K562 (cell line): ENCODE data around the gene KRTAP10-6. TPM values are rescaled to one million over a fixed set of nuclear protein-coding genes. Genes with fewer than 3 reads are reported as not detected.

ENCODE experiments used
- ARID1B ChIP-seq: fragments of 450-650 bp; IDR thresholded peaks from 2 replicates; pipeline ENCODE4 v1.6.1; 2016; ENCODE audit warnings: antibody characterized with exemption, mild to moderate bottlenecking, inconsistent platforms
- ARNT ChIP-seq, 2 experiments: fragments of 450-650 bp; IDR thresholded peaks; 2 replicates each; pipeline ENCODE4 v1.6.1; 2016; ENCODE audit warnings: mild to moderate bottlenecking in 1 of 2
- CUX1 ChIP-seq: fragments of 200-800 bp; sonication (Bioruptor generic); IDR thresholded peaks from 2 replicates; pipeline ENCODE4 v1.6.1; 2016; ENCODE audit warnings: missing genetic modification characterization, missing compliant biosample characterization
- E2F3 ChIP-seq: fragments of 250-450 bp; sonication (Bioruptor Pico); IDR thresholded peaks from 2 replicates; pipeline ENCODE4 v1.4.0; 2020; ENCODE audit warnings: mild to moderate bottlenecking
- E2F6 ChIP-seq, 2 experiments: IDR thresholded peaks; 2 replicates each; pipeline ENCODE4 v1.6.1; 2011; ENCODE audit warnings: borderline replicate concordance in 1 of 2, control low read depth in 1 of 2, low read depth in 1 of 2, low read length in 1 of 2, mild to moderate bottlenecking in 1 of 2, mixed read lengths in 1 of 2, moderate library complexity in 1 of 2; ENCODE audit not compliant: insufficient read depth in 1 of 2, insufficient read length in 1 of 2, poor library complexity in 1 of 2, severe bottlenecking in 1 of 2; ENCODE audit errors: extremely low read depth in 1 of 2
- MTA1 ChIP-seq: fragments of 450-650 bp; IDR thresholded peaks from 2 replicates; pipeline ENCODE4 v1.6.1; 2017; ENCODE audit warnings: borderline replicate concordance
- NCOA6 ChIP-seq: fragments of 450-650 bp; IDR thresholded peaks from 2 replicates; pipeline ENCODE4 v1.6.1; 2017; ENCODE audit warnings: mild to moderate bottlenecking
- NFRKB ChIP-seq: fragments of 450-650 bp; IDR thresholded peaks from 2 replicates; pipeline ENCODE4 v1.6.1; 2016; ENCODE audit warnings: low read depth
- NR1H2 ChIP-seq: sonication (generic); formaldehyde crosslinking; IDR thresholded peaks from 2 replicates; pipeline ENCODE4 v1.4.0; 2020; ENCODE audit warnings: mild to moderate bottlenecking, missing genetic modification reagents
- POLR3A ChIP-seq: IDR thresholded peaks from 2 replicates; pipeline ENCODE4 v1.6.1; 2011; ENCODE audit warnings: borderline replicate concordance, mild to moderate bottlenecking, moderate library complexity; ENCODE audit not compliant: insufficient read length, insufficient read depth; ENCODE audit errors: extremely low read depth
- SUPT5H ChIP-seq: fragments of 450-650 bp; IDR thresholded peaks from 2 replicates; pipeline ENCODE4 v1.6.1; 2016
- TAF7 ChIP-seq: fragments of 450-650 bp; IDR thresholded peaks from 2 replicates; pipeline ENCODE4 v1.6.1; 2016; ENCODE audit warnings: missing genetic modification characterization, missing compliant biosample characterization
- TBL1XR1 ChIP-seq, 2 experiments: IDR thresholded peaks; 2 replicates each; pipeline ENCODE4 v1.6.1; 2012; ENCODE audit warnings: improper control_type of control experiment in 2 of 2, low read length in 2 of 2, mild to moderate bottlenecking in 1 of 2
- TCF7L2 ChIP-seq: fragments of 150-350 bp; IDR thresholded peaks from 2 replicates; pipeline ENCODE4 v1.6.1; 2016; ENCODE audit warnings: low read depth, mild to moderate bottlenecking, low read length, moderate library complexity
- ZNF197 ChIP-seq: fragments of 200-800 bp; sonication (Bioruptor generic); IDR thresholded peaks from 2 replicates; pipeline ENCODE4 v1.6.1; 2016; ENCODE audit warnings: low read depth, missing genetic modification characterization, missing compliant biosample characterization
- ZNF324 ChIP-seq: fragments of 250-450 bp; sonication (Bioruptor Pico); IDR thresholded peaks from 2 replicates; pipeline ENCODE4 v1.4.0; 2020; ENCODE audit warnings: mild to moderate bottlenecking
- ZNF830 ChIP-seq: fragments of 250-450 bp; sonication (Bioruptor Pico); IDR thresholded peaks from 2 replicates; pipeline ENCODE4 v1.5.0; 2021; ENCODE audit warnings: mild to moderate bottlenecking
- polyA plus RNA-seq, 8 experiments: library from polyadenylated mRNA; depleted of rRNA in 4 of 8; stranded (reverse) in 5 of 8; unstranded in 3 of 8; fragments of >200 nt; fragmentation: Nextera tagmentation in 2 of 8; fragmentation: Illumina TruSeq in 1 of 8; extraction: Ambion mirVana in 2 of 8; extraction: Trizol in 1 of 8; gene quantifications; 2 replicates each; pipeline versions ENCODE4 v1.2.1 to v1.2.3, GENCODE V29; 2011 to 2014; ENCODE audit warnings: inconsistent platforms in 1 of 8, missing spikeins in 1 of 8
- total RNA-seq, 7 experiments: library from RNA; depleted of rRNA in 6 of 7; stranded (reverse); fragments of >200 nt in 6 of 7; fragmentation: Illumina TruSeq in 2 of 7; extraction: Trizol in 2 of 7; gene quantifications; 2 replicates each; pipeline versions ENCODE4 v1.2.1 to v1.2.3, GENCODE V29; 2011 to 2021; ENCODE audit warnings: low replicate concordance in 1 of 7
- TF ChIP-seq, protein P1 (sequence below): fragments of 450-650 bp; IDR thresholded peaks from 2 replicates; pipeline ENCODE4 v1.6.1; 2017; ENCODE audit warnings: mild to moderate bottlenecking, moderate library complexity
- TF ChIP-seq, protein P2 (sequence below): fragments of 450-650 bp; conservative IDR thresholded peaks from 2 replicates; pipeline ENCODE4 v1.6.1; 2016; ENCODE audit warnings: missing genetic modification characterization, low read depth, mild to moderate bottlenecking, control low read depth, missing compliant biosample characterization

KRTAP10-6 gene
- total and polyA plus RNA-seq, 9 of the 15 experiments (the other 6 are each of a cell fraction or from before 2014, with no cell fraction given) = not detected

GRCh38 chr21:44593598-44594405, 1.5 kb upstream of the KRTAP10-6 start (continued):
- TF ChIP-seq, protein P1, sequence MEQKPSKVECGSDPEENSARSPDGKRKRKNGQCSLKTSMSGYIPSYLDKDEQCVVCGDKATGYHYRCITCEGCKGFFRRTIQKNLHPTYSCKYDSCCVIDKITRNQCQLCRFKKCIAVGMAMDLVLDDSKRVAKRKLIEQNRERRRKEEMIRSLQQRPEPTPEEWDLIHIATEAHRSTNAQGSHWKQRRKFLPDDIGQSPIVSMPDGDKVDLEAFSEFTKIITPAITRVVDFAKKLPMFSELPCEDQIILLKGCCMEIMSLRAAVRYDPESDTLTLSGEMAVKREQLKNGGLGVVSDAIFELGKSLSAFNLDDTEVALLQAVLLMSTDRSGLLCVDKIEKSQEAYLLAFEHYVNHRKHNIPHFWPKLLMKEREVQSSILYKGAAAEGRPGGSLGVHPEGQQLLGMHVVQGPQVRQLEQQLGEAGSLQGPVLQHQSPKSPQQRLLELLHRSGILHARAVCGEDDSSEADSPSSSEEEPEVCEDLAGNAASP = peak; percentile 92
- TF ChIP-seq POLR3A (no peak), CUX1 (peak; percentile 93), NFRKB (peak; percentile 63; the same call in 1 of the 2 replicates), ZNF197 (0 out of 2 replicates have a peak, but pooled peaks have one; percentile 40), TCF7L2 (no peak), TBL1XR1 (IDR thresholded peaks at IDR 0.05; ENCODE audit: low read length in 2 of 2) (peak in 1 of 2 experiments; percentile 79; a peak in 3 of 4 replicates), NCOA6 (no peak), NR1H2 (CRISPR knock-in tag) (peak; percentile 78; the same call in 1 of the 2 replicates), ZNF830 (no peak), SUPT5H (no peak), ARNT (IDR thresholded peaks at IDR 0.05) (peak in 1 of 2 experiments; percentile 74; a peak in 2 of 4 replicates), E2F3 (CRISPR knock-in tag) (0 out of 2 replicates have a peak, but pooled peaks have one; percentile 52), ARID1B (peak; percentile 96), E2F6 (IDR thresholded peaks at IDR 0.05; ENCODE audit: borderline replicate concordance in 1 of 2, extremely low read depth in 1 of 2, insufficient read depth in 1 of 2, insufficient read length in 1 of 2, low read depth in 1 of 2, low read length in 1 of 2, poor library complexity in 1 of 2, severe bottlenecking in 1 of 2) (no peak), MTA1 (peak; percentile 71; the same call in 1 of the 2 replicates), ZNF324 (CRISPR knock-in tag) (no peak), TAF7 (tag) (no peak)
- TF ChIP-seq, protein P2, sequence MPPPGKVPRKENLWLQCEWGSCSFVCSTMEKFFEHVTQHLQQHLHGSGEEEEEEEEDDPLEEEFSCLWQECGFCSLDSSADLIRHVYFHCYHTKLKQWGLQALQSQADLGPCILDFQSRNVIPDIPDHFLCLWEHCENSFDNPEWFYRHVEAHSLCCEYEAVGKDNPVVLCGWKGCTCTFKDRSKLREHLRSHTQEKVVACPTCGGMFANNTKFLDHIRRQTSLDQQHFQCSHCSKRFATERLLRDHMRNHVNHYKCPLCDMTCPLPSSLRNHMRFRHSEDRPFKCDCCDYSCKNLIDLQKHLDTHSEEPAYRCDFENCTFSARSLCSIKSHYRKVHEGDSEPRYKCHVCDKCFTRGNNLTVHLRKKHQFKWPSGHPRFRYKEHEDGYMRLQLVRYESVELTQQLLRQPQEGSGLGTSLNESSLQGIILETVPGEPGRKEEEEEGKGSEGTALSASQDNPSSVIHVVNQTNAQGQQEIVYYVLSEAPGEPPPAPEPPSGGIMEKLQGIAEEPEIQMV (tag) = peak; percentile 65
